Dermis microvascular lymphatic vessel endothelial cell (primary cell): Measurements from ENCODE around the gene DNAJB5. TPM values are rescaled to one million over a fixed set of nuclear protein-coding genes. Genes with fewer than 3 reads are reported as not detected.

Experiments
- DNase-seq, 2 donors: peaks; one replicate each; pipeline versions ENCODE4 v3.0.0 to v3.0.0-alpha.2; 2010; ENCODE audit warnings: low read depth in 2 of 2
- total RNA-seq: library from RNA; depleted of rRNA; stranded (reverse); fragments of >200 nt; gene quantifications from 2 replicates; pipeline ENCODE4 v1.2.1, GENCODE V29; 2014

Gene DNAJB5
- total RNA-seq, 1 donor from 2014 or later = 3.3 TPM

GRCh38 chr9:34984049-34984448, 5.5 kb upstream of the DNAJB5 start:
- peak in 1 of 2 donors; percentile 48 for DNase-seq

DNA sequence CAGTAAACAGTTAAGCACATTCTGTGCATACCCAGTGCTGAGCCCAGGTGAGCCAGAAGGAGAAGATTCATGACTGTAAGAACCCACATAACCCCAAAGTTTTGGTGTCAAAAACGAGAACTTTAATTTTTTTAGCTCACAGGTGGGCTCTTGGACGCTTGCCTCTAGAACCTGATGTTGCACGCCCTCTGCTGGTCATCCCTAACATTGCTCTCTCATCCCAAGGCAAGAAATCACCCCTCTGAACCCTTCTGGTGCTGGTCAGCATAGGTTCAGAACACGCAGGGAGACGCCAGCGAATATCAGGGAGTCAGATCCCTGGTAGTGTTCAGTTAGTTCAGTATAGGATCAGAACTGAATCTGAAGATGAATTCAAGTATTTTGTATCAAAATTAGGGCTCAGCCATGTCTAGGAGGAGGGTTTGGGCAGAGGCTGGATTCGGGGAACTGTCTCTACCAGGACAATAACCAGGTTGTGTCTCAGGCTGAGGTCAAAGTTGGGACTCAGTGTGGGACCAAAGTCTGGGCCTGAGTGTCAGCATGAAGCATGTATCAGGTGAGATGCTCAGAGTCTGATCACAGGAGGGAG, 4.1 kb upstream of the DNAJB5 start:
- peak; percentile 64 to 72 for DNase-seq

DNA sequence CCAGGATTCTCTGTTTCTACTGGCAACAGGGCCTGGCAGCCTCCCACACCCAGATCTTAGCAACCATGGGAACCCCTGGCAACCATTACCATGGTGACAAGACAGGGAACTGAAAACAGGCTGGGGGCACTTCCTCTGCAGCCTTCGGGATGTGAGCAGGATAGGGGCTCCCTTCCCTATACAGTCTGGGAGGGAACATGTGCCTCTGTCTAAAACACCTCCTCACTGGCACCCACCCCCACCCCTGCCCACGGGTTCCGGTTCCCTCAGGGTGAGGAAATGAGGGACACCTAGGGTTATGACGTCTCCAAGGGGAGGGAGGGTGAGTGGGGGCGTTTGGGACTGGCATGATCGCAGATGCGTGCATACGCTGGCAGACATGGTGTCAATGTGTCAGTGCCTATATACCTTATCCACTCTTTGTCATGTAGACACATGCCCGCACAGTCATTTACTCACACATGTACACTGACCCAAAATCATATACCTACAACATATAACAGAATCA, 3.0 kb upstream of the DNAJB5 start:
- DNase-seq = peak in 1 of 2 donors; percentile 47

DNA sequence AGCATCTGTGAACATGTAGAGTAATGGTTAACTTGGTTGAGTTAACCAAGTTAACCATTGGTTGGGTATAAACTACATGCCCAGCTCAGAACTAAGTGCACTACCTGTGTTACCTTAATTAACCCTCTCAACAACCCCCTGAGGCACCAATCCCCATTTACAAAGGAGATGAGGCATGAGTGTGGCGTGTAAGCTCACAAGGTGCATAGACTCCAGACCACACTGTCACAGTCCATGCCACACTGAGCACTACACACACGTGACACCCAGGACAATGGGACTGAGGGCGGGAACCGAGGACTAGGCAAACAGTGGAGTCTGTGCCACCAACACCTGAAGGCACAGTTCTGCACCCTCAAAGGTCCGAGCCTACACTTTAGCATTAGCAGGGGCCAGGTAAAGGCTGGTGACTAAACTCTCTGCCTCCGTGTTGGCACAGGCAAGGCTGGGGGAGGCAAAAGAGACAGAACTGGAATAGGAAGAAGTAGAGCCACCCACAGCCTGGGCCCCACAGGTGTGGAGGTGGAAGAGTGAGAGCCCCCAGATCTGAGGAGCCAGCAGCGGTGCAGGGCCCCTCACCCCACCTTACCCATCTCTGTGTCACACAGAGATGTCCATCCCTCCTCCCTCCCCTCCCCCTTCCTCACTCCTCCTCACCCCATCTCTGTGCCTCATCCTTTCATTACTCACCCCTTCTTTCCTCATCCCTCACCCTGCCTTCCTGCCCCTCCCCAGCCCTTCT, 2.2 kb upstream of the DNAJB5 start:
- no peak for DNase-seq

DNA sequence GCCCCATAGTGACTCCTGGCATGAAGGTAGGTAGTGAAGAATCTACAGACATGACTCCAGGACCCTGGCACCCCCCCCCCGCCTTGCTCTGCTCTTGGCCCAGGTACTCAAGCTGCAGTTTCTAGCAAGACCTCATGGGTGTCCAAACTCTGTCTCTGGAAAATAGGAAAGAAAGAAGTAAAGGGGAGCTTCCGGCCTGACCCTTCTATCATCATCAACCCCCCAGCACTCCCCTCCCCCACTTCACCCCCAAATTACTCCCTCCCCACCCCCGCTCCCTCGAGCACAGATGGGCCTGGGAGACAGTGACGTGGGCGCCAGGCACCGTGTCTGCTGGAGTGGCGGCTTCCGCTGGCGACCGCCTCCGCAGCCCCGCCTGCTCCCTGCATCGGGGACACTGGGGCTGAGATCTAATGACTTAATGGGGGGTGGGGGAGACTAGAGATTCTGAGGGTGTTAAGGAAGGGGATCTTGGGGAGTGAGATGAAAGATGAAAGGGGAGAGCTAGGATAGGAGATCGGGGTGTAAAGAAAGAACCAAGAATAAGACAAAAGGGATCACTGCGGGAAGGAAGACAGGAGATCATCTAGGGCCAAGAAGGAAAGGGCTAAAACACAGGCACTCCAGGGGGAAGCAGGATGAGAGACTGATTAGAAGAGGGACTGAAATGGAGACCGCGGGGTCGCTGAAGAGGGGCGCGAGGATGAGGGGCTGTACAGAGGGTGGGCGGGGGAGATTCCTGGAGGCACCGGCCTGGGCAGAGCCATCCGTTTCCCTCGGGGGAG, 1.1 kb upstream of the DNAJB5 start:
- no peak for DNase-seq

- peak in 1 of 2 donors; percentile 77 for DNase-seq
Observed at GRCh38 chr9:34989946-34990635, 546 bp downstream of the DNAJB5 start.

GRCh38 chr9:34990908-34991606, 1.5 kb downstream of the DNAJB5 start:
- no peak for DNase-seq

- DNase-seq = no peak
Observed at GRCh38 chr9:34991607-34992375, 2.2 kb downstream of the DNAJB5 start.

GRCh38 chr9:34992376-34992951, 2.9 kb downstream of the DNAJB5 start:
- DNase-seq = peak; percentile 34 to 91

GRCh38 chr9:34993502-34994259, 4.1 kb downstream of the DNAJB5 start:
- peak in 1 of 2 donors; percentile 38 for DNase-seq

GRCh38 chr9:34994260-34994899, 4.8 kb downstream of the DNAJB5 start:
- DNase-seq = peak in 1 of 2 donors; percentile 58

GRCh38 chr9:34994900-34995669, 5.5 kb downstream of the DNAJB5 start:
- no peak for DNase-seq

GRCh38 chr9:34995670-34996060, 6.1 kb downstream of the DNAJB5 start:
- peak in 1 of 2 donors; percentile 28 for DNase-seq

GRCh38 chr9:34996181-34996904, 6.8 kb downstream of the DNAJB5 start:
- no peak for DNase-seq

- DNase-seq = no peak
Observed at GRCh38 chr9:34996905-34997279, 7.3 kb downstream of the DNAJB5 start.

- DNase-seq = no peak
Observed at GRCh38 chr9:34997379-34997781, 7.8 kb downstream of the DNAJB5 start.

DNA sequence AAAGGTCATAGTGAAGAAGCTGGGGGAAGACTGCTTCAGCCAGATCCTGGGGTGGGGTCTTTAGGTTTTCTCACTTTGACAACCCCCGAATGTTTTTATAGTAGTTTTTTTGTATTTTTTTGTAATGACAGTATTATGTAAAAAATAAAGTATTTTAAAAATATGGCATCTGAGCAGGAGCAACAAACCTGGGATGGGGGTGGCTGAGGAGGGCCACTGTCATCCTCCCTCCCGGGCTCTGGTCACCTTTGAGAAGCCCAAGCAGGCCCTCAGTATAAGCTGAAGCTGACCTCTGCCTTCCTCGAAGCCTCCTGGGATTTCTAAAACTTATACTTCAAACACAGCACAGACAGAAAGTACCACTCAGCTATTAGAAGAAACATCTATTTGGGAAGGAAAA, 8.7 kb downstream of the DNAJB5 start:
- no peak for DNase-seq
